DMS153 (cell line): Measurements from ENCODE around the gene UBE2G1.
"Not testable (repeated sequence)": the region's sequence is repeated elsewhere in the genome, so short reads cannot be mapped to it uniquely, and the experiment has no call there.

Experiments used
- DNase-seq: peaks from one replicate; lab custom pipeline; 2025; lab: John Stamatoyannopoulos, UW

Gene UBE2G1

DNA sequence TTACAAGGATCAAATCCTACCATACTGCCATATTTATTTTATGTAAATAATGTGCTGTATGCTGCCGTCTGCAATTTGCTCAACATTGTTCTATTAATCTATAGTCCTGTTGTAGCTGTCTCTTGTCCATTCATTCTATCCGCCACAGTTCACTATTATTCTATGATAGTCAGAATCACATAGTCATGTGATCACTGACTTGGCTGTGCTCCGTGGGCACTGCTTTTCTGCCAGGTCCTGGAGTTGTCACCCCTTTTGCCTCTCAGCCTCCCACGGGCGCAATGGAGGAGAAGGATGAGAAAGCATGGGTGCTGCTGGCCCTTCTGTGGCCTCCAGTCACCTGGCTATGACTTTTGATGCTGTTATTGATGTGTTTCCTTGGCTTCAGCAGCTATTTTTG lies 65.4 kb downstream of the UBE2G1 start:
- DNase-seq: no peak

GRCh38 chr17:4297351-4297750 lies 69.1 kb downstream of the UBE2G1 start:
- no peak for DNase-seq

GRCh38 chr17:4295686-4296085 lies 70.8 kb downstream of the UBE2G1 start:
- DNase-seq: no peak

GRCh38 chr17:4293572-4293971 lies 72.9 kb downstream of the UBE2G1 start:
- no peak for DNase-seq

- no peak for DNase-seq
These were observed 78.8 kb downstream of the UBE2G1 start for GRCh38 chr17:4287710-4288109.

DNA sequence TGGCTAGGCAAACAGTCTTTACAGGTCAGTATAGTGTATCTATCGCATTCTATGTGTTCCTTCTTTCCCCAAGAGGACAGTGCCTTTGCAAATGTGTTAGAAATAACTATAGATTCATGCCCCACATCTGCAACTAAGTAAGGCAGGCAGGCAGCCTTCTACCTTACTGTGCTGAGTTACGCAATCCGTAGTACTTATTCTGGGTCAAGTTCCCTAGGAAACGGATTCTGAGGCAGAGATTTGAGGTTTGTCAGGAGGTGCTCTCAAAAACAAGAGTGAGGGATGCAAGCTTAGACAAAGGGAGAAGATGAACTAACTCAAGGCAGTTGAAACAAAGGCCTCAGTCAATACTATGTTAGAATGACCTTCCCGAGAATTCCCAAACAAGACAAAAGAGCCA lies 90.0 kb downstream of the UBE2G1 start:
- no peak for DNase-seq

- no peak for DNase-seq
These were observed 93.5 kb downstream of the UBE2G1 start for GRCh38 chr17:4272972-4273368.

DNA sequence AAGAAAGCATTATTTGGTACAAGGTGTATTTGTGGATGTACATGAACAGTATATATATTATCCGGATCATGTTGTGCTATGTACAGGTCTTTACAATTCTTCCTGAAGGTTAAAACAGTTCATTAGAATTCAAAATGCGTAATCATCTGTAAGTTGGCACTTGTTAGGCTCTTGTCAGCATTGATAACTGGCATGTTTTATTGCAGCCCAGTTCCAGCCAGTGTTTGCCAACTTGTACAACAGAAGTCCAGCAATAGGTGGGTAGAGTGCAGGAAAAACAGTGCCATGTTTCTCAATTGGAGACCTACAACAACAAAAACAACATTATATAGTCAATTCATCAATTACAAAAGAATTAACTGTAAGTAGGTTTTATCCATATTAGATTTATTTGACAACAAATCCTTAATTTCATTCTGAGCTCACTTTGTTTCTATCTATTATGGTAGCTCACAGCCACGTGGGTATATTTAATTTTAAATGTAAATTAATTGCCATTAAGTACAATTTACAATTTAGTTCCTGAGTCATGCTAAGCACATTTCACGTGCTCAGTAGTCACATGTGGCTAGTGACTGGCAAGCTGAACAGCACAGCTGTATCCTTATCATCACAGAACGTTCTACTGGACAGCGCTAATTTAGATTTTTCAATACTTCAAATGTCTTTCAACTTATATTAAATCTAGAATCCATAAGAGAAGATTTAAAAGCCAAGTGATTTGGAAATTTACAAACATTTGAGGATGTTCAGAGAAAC lies 94.1 kb downstream of the UBE2G1 start:
- DNase-seq: no peak

- no peak for DNase-seq
These were observed 95.7 kb downstream of the UBE2G1 start for GRCh38 chr17:4270736-4271135.

- no peak for DNase-seq
These were observed 96.6 kb downstream of the UBE2G1 start for GRCh38 chr17:4269915-4270314.

GRCh38 chr17:4267402-4267801 lies 99.1 kb downstream of the UBE2G1 start:
- no peak for DNase-seq

GRCh38 chr17:4266550-4266949 lies 99.9 kb downstream of the UBE2G1 start:
- no peak for DNase-seq

DNA sequence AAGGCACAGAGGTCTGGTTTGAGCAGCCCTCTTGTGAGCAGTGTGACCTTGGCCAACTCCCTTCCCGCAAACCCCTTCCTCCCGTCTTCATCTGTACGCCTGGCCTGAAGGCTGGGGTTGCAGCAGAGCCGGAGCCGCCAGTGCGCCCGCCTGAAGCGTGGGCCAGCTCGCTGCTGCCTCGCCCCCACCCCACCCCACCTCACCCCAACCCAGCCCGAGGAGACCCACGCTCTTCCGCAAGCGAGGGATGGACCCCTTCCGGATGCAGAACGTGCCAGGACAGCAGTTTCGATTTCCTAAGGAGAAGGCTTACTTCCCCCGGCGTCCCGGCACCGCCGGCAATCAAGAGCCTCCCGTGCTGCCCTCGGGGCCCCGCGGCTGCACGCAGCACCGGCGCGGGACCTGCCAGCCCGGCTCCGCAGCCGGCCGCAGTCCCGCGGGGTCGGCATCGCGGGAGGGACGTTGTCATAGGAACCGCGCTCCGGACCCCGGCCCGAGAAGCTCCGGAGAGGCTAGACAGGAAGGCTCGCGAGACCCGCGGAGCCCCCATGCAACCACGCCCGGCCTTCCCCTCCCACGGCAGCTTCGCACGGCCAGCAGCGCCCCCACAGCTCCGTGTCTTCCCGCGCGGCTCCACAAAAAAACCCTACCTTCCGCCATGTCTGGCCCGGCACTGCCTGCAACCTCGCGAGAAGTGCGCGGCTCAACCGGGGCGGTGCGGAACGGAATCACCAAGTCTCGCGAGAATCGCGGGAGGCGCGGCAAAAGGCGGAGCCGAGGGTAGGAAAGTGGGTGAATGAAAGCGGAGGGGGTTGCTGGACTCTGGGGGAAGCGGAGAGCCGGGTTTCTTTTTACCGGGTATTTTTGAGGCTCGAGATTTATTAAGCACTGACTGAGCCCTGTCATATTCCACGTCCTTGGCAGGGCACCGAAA lies 102.9 kb downstream of the UBE2G1 start, which contains the start of gene ANKFY1:
Gene ANKFY1 (minus strand): TSS at position 698 of the 934 bp plus-strand sequence. CDS start 38 bp downstream, at position 660.
- peak; percentile 56 for DNase-seq

DNA sequence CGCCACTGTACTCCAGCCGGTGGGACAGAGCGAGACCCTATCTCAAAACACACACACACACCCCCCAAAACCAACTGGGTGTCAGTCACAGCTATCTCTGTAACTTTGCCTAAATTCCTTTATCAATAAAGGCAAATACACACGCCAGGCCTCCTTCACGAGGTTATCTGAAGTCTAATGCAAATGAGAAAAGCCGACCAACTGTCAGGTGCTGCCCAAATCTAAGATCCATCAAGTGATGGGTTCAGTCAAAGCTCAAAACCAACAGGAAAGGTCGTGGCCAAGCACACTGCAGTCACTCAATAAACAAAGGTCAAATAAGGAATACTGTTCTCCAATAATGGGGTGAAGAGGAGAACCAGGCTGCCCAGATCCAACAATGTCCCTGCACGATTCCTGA lies 103.8 kb downstream of the UBE2G1 start:
- DNase-seq: no peak

- no peak for DNase-seq
These were observed 105.0 kb downstream of the UBE2G1 start for GRCh38 chr17:4261452-4261851.

DNA sequence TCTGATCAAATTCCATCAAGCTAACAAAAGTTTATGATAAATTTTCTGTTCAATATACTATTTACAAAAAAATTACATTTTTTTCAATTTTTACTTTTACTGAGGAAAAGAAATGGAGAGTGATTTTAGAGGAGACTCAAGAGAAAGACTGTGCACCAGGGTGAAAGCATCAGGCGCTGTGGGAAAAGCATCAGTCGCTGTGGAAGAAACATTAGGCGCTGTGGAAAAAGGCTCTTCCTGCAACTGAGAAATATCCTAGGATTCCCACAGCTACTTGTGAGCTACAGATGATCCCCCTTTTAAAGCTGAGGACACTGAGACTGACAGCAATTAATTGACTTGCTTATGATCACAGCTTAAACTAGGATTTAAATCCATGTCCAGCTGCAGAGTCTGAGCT lies 107.6 kb downstream of the UBE2G1 start:
- DNase-seq: no peak

DNA sequence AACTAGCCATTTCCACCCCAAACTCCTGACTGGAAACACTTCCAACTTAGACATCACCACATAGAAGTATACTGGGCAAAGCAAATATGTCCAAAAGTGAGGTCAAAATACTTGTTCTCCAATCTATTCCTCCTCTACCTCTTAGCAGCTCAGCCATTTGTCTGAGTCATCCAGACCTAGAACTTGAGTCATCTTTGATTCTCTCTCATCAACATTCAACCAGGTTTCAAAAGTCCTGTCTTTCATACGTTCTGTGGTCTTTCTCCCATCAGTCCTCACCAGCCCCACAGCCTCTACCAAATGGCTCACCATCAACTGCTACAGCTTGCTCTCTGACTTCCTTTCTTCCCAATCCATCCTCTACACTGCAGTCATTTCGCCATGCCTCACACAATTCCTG lies 109.5 kb downstream of the UBE2G1 start:
- no peak for DNase-seq

- DNase-seq: not testable (repeated sequence)
These were observed 111.2 kb downstream of the UBE2G1 start for GRCh38 chr17:4255271-4255670.

GRCh38 chr17:4250887-4251286 lies 115.6 kb downstream of the UBE2G1 start:
- DNase-seq: no peak

GRCh38 chr17:4249452-4250029 lies 116.9 kb downstream of the UBE2G1 start:
- no peak for DNase-seq

- no peak for DNase-seq
These were observed 117.8 kb downstream of the UBE2G1 start for GRCh38 chr17:4248504-4249277.

DNA sequence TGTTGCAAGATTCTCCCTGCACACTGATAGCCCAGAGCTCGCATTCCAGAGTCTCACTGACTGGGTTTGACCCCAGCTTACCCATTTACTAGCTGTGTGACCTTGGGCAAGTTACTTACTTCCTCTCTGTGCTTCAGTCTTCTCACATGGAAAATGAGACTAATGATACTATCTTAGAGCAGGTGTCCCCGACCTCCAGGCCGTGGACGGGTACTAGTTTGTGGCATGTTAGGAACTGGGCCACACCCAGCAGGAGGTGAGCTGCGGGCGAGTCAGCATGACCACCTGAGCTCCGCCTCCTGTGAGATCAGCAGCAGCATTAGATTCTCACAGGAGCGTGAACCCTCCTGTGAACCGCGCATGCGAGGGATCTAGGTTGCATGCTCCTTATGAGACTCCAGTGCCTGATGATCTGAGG lies 118.5 kb downstream of the UBE2G1 start:
- DNase-seq: no peak
